WTC11 (cell line): ENCODE data around the gene ZNF622. TPM values are rescaled to one million over a fixed set of nuclear protein-coding genes. Genes with fewer than 3 reads are reported as not detected.

Experiments
- ATAC-seq: fragments of 200-7000 bp; cut with Tn5 transposase; 2 replicates; pipeline ENCODE4 v1.10.0; 2021; ENCODE audit warnings: mild to moderate bottlenecking, moderate library complexity
- CTCF ChIA-PET: fragments of 300-600 bp; sonication (Branson Sonifier 250); formaldehyde crosslinking; loops from one replicate; lab custom pipeline; 2021; ENCODE audit warnings: antibody characterized with exemption; lab: Charles Lee
- POLR2A ChIA-PET: fragments of 350-600 bp; sonication (Branson Sonifier 250); formaldehyde crosslinking; loops from one replicate; lab custom pipeline; 2021; ENCODE audit warnings: antibody characterized with exemption; lab: Charles Lee
- DNase-seq: peaks from one replicate; pipeline ENCODE4 v3.0.0; 2021; ENCODE audit warnings: low spot score
- H3K27ac Mint-ChIP-seq: 2 replicates; pipeline ENCODE4 v1.8.0; 2021; ENCODE audit warnings: mixed read lengths
- H3K27me3 Mint-ChIP-seq: 2 replicates; pipeline ENCODE4 v1.8.0; 2021; ENCODE audit warnings: low read depth, mild to moderate bottlenecking, moderate library complexity, mixed read lengths
- H3K36me3 Mint-ChIP-seq: 2 replicates; pipeline ENCODE4 v1.8.0; 2021; ENCODE audit warnings: mixed read lengths
- H3K4me1 Mint-ChIP-seq: 2 replicates; pipeline ENCODE4 v1.8.0; 2022; ENCODE audit warnings: mixed read lengths
- H3K4me3 Mint-ChIP-seq: 2 replicates; pipeline ENCODE4 v1.8.0; 2021; ENCODE audit warnings: mild to moderate bottlenecking, moderate library complexity, mixed read lengths
- H3K9me3 Mint-ChIP-seq: 2 replicates; pipeline ENCODE4 v1.8.0; 2021; ENCODE audit warnings: mixed read lengths
- AFF4 ChIP-seq: sonication (generic); formaldehyde crosslinking; IDR thresholded peaks from 2 replicates; pipeline ENCODE4 v1.8.1; 2023; ENCODE audit warnings: mild to moderate bottlenecking, missing genetic modification reagents, borderline replicate concordance
- EMX1 ChIP-seq: fragments of 250-450 bp; sonication (Bioruptor Pico); IDR thresholded peaks from 2 replicates; pipeline ENCODE4 v1.8.0; 2021; ENCODE audit warnings: mild to moderate bottlenecking
- GABPB1 ChIP-seq: sonication (generic); formaldehyde crosslinking; IDR thresholded peaks from 2 replicates; pipeline ENCODE4 v1.8.1; 2023; ENCODE audit warnings: mild to moderate bottlenecking, missing genetic modification reagents
- GTF2I ChIP-seq: fragments of 250-450 bp; sonication (Bioruptor Pico); conservative IDR thresholded peaks from 2 replicates; pipeline ENCODE4 v1.4.0; 2021; ENCODE audit warnings: mild to moderate bottlenecking
- JAZF1 ChIP-seq: fragments of 250-450 bp; sonication (Bioruptor Pico); IDR thresholded peaks from 2 replicates; pipeline ENCODE4 v1.9.0; 2021; ENCODE audit warnings: moderate library complexity, mild to moderate bottlenecking, inconsistent platforms
- MLX ChIP-seq: sonication (generic); formaldehyde crosslinking; IDR thresholded peaks from 2 replicates; pipeline ENCODE4 v1.8.1; 2023; ENCODE audit warnings: mild to moderate bottlenecking, missing genetic modification reagents, moderate library complexity
- MYBL2 ChIP-seq: sonication (generic); formaldehyde crosslinking; IDR thresholded peaks from 2 replicates; pipeline ENCODE4 v1.8.1; 2023; ENCODE audit warnings: mild to moderate bottlenecking, moderate library complexity, missing genetic modification reagents
- NFATC4 ChIP-seq: fragments of 250-450 bp; sonication (Bioruptor Pico); IDR thresholded peaks from 2 replicates; pipeline ENCODE4 v1.9.0; 2021; ENCODE audit warnings: mild to moderate bottlenecking
- NR2C2 ChIP-seq: sonication (generic); formaldehyde crosslinking; IDR thresholded peaks from 2 replicates; pipeline ENCODE4 v1.8.0; 2022; ENCODE audit warnings: mild to moderate bottlenecking, missing genetic modification reagents
- SOX15 ChIP-seq: fragments of 250-450 bp; sonication (Bioruptor Pico); IDR thresholded peaks from 2 replicates; pipeline ENCODE4 v1.9.0; 2021; ENCODE audit warnings: mild to moderate bottlenecking
- TEAD4 ChIP-seq: sonication (generic); formaldehyde crosslinking; IDR thresholded peaks from 2 replicates; pipeline ENCODE4 v1.8.0; 2022; ENCODE audit warnings: mild to moderate bottlenecking, missing genetic modification reagents
- TP53 ChIP-seq: sonication (generic); formaldehyde crosslinking; IDR thresholded peaks from 2 replicates; pipeline ENCODE4 v1.8.1; 2023; ENCODE audit warnings: mild to moderate bottlenecking, missing genetic modification reagents
- ZNF121 ChIP-seq: sonication (generic); formaldehyde crosslinking; IDR thresholded peaks from 2 replicates; pipeline ENCODE4 v1.8.0; 2023; ENCODE audit warnings: missing genetic modification reagents
- ZNF317 ChIP-seq: sonication (generic); formaldehyde crosslinking; IDR thresholded peaks from 2 replicates; pipeline ENCODE4 v1.8.1; 2023; ENCODE audit warnings: low read depth, mild to moderate bottlenecking, moderate library complexity, missing genetic modification reagents, borderline replicate concordance
- ZNF425 ChIP-seq: fragments of 250-450 bp; sonication (Bioruptor Pico); conservative IDR thresholded peaks from 2 replicates; pipeline ENCODE4 v1.9.0; 2021; ENCODE audit warnings: mild to moderate bottlenecking
- total RNA-seq: library from RNA; stranded (reverse); gene quantifications from 3 replicates; pipeline ENCODE4 v1.2.3, GENCODE V29; 2021
- TF ChIP-seq, protein P1 (sequence below): sonication (generic); formaldehyde crosslinking; IDR thresholded peaks from 2 replicates; pipeline ENCODE4 v1.8.0; 2023; ENCODE audit warnings: missing genetic modification reagents
- TF ChIP-seq, protein P2 (sequence below): sonication (generic); formaldehyde crosslinking; IDR thresholded peaks from 2 replicates; pipeline ENCODE4 v1.8.1; 2022; ENCODE audit warnings: mild to moderate bottlenecking, missing genetic modification reagents, moderate library complexity, borderline replicate concordance
- TF ChIP-seq, protein P3 (sequence below): sonication (generic); formaldehyde crosslinking; IDR thresholded peaks from 2 replicates; pipeline ENCODE4 v1.8.1; 2022; ENCODE audit warnings: mild to moderate bottlenecking, moderate library complexity, missing genetic modification reagents

The ZNF622 gene
- total RNA-seq, 1 experiment from 2014 or later = 37.9 TPM

DNA sequence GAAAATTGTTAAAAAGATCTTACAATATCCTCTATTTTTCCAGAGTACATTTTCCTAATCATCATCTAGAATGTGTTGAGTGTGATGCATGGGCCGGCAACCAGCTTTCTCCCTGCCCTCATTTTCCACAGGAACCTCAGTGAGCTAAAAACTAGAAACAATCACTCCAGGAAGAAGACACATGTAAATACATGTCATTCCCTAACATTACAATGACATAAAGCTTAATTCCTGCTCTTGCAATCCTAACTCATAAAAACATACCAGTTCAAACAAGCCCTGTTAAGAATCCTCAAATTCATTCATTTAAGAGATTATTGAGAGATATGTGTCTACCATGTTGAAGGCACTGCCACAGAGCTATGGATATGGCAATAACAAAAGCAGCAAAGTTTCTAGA is 18.5 kb upstream of the ZNF622 start:
- ChIA-PET CTCF (interaction anchor here (1.1 to 1.4 kb wide), 3 partner anchors 67 to 183 kb away, joined by 3 to 4 read pairs (median 3); no protein-coding TSS in a partner anchor), POLR2A (interaction anchor here (0.6 kb wide), 1 partner anchor 1514 kb away, joined by 3 read pairs; no protein-coding TSS in a partner anchor)
- no peak for DNase-seq
- H3K4me1 Mint-ChIP-seq = no peaks in the 10 kb centered on the region
- H3K4me3 Mint-ChIP-seq = no peak overlapping the region
- H3K27me3 Mint-ChIP-seq = no peaks in the 10 kb centered on the region
- no peak for ATAC-seq
- H3K9me3 Mint-ChIP-seq = peaks cover 15% of the 10 kb centered on the region
- no peaks in the 10 kb centered on the region for H3K36me3 Mint-ChIP-seq
- TF ChIP-seq GTF2I (CRISPR knock-in tag) = no peak
- TF ChIP-seq AFF4 (CRISPR knock-in tag) = no peak
- TF ChIP-seq SOX15 = no peak
- TF ChIP-seq, protein P1, sequence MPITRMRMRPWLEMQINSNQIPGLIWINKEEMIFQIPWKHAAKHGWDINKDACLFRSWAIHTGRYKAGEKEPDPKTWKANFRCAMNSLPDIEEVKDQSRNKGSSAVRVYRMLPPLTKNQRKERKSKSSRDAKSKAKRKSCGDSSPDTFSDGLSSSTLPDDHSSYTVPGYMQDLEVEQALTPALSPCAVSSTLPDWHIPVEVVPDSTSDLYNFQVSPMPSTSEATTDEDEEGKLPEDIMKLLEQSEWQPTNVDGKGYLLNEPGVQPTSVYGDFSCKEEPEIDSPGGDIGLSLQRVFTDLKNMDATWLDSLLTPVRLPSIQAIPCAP (CRISPR knock-in tag) = no peak
- no peak for TF ChIP-seq ZNF425 (CRISPR knock-in tag)
- TF ChIP-seq TP53 = no peak
- TF ChIP-seq NR2C2 (CRISPR knock-in tag) = no peak
- TF ChIP-seq EMX1 (CRISPR knock-in tag) = no peak
- TF ChIP-seq MYBL2 (CRISPR knock-in tag) = no peak
- TF ChIP-seq GABPB1 (CRISPR knock-in tag) = no peak
- TF ChIP-seq ZNF317 (CRISPR knock-in tag) = no peak
- no peak for TF ChIP-seq NFATC4 (CRISPR knock-in tag)
- no peak for TF ChIP-seq JAZF1 (CRISPR knock-in tag)
- TF ChIP-seq, protein P2, sequence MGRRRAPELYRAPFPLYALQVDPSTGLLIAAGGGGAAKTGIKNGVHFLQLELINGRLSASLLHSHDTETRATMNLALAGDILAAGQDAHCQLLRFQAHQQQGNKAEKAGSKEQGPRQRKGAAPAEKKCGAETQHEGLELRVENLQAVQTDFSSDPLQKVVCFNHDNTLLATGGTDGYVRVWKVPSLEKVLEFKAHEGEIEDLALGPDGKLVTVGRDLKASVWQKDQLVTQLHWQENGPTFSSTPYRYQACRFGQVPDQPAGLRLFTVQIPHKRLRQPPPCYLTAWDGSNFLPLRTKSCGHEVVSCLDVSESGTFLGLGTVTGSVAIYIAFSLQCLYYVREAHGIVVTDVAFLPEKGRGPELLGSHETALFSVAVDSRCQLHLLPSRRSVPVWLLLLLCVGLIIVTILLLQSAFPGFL (CRISPR knock-in tag) = no peak
- TF ChIP-seq ZNF121 (CRISPR knock-in tag) = no peak
- TF ChIP-seq, protein P3, sequence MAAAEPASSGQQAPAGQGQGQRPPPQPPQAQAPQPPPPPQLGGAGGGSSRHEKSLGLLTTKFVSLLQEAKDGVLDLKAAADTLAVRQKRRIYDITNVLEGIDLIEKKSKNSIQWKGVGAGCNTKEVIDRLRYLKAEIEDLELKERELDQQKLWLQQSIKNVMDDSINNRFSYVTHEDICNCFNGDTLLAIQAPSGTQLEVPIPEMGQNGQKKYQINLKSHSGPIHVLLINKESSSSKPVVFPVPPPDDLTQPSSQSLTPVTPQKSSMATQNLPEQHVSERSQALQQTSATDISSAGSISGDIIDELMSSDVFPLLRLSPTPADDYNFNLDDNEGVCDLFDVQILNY (CRISPR knock-in tag) = no peak
- no peak for TF ChIP-seq TEAD4
- TF ChIP-seq MLX (CRISPR knock-in tag) = no peak
- H3K27ac Mint-ChIP-seq = no peak overlapping the region
